Stimulated activated CD4-positive, alpha-beta T cell treated with anti-CD3 and anti-CD28 coated beads, Interleukin-15, amount 100 ng/mL, for 24 hours (primary cell): ENCODE measurements around the gene KIAA1217.
A peak's percentile ranks its signal among the peaks of the same experiment; 100 is the strongest.

Source experiments
- DNase-seq: peaks from one replicate; pipeline ENCODE4 v3.0.0-alpha.2; 2020

KIAA1217 gene

DNA sequence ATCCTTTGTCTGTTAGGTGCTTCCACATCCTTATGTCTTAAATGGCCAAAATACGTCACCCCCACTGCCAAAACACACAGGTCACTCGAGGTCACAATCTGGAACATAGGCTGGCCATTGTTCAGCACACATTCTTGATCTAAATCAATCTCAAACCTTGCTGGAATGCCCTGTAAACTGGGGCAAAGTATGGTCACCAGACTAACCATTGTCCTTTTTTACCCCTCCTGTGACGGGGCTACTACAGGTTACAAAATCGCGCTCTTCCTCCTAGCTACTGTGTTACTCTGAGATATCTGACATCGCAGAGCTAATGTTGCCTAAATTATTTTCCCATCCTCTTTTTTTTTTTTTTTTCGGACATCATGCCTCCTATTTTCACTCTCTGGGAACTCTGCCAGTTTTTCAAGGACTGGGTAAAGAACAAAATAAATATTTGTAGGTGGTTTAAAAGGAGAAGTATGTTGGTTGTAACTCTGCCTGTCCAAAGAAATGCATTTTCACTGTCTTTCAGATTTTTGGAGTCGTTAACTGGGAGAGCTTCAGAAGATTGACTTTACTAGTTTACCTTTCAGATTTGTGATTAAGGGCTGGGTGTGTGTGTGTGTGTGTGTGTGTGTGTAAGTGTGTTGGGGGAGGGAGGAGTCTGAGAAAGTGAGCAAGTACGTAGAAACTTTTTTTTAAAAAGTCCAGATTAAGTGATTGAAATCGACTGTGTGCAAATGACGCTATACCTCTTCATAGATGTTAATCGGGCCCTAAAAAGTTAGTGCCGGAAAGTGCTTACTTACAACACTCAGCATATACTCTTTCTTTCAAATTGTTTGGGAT is 942 bp upstream of the KIAA1217 start:
- DNase-seq, result no peak

DNA sequence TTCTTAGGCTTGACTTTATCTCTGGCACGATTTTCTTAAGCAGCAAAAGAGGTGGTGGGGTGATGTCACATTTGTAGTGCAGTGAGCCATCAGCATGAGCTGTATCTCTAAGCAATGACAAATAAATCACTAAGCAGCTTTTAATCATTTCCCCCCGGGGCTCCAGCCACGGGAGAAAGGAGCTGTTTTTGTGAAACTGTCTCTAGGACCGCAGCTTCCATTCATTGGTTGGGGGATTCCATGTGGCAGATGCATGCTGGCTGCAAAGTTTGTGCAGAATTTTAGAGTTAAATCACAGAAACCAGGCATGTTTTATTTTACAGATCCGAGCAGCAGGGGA is 464 bp downstream of the KIAA1217 start:
- peak; percentile 55 for DNase-seq

DNA sequence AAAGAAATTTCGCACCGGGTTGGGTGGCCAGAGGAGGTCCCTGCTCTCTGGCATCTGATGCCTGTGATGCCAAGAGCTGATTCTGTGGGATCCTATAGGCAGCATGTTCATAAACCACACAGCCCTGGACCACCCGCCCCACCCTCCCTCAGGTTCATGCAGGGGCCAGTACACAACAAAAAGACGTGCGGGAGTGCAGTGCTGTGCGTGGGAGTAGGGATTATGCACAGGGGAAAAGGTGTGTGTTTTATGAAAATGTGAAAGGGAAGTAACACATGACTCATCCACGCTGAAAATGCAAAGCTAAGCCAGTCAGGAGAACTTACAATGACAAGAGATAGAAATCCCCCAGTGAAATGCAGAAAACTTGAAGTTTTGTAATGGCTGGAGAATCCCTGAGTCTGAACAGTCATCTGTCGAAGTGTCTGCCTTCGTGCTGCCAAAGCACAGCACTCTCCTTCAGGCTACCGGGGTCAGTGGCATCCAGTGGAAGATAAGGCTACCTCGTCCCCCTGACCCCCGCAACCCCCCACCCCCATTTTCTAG is 1.1 kb downstream of the KIAA1217 start:
- DNase-seq, result peak; percentile 67

DNA sequence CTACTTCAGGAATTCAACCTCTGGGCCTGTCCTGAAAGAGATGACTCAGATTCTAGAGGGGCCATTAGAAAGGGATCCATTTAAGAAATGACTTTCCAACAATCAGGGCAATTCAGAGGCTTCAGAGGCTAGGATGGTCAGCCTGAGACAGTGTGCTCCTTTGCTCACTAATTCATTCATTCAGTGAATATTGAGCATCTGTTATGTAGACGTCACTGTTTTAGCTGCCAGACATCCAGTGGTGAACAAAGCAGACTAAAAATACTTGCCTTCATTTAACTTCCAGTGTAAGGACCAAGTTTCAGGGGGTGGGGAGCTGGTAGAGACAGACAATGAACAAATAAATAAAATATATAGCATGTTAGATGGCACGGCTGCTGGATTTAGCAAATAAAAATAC is 1.6 kb downstream of the KIAA1217 start:
- no peak for DNase-seq

DNA sequence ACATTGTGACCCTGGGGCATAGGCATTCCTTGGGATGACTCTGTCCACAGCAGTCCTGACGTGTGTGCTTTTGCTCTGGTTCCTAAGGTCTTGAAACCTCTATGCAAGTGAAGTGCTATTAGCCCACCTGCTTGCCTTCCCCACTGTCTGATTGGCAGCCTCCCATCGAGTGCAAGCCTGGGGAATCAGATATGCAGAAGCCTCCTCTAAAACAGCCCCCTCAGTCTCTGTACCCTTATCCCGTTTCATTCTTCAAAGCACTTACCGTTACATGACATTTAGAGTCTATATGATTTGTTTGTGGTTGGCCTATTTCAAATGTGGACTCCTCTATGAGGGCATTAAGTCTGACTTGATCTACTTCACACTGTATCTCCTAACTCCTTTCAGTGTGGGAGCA is 4.3 kb downstream of the KIAA1217 start:
- no peak for DNase-seq

DNA sequence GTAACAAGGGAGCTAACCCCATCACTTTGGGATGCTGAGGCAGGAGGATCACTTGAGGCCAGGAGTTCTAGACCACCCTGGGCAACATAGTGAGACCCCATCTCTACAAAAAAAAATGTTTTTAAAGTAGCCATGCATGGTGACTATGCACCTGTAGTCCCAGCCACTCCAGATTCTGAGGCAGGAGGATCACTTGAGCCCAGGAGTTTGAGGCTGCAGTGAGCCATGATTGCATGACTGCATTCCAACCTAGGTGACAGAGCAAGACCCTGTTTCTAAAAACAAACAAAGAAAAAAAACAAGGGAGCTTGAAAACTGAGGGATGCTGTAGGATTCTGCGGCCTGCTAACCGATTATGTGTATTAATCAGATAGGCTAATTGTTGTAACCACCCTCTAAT is 4.9 kb downstream of the KIAA1217 start:
- DNase-seq, result no peak

DNA sequence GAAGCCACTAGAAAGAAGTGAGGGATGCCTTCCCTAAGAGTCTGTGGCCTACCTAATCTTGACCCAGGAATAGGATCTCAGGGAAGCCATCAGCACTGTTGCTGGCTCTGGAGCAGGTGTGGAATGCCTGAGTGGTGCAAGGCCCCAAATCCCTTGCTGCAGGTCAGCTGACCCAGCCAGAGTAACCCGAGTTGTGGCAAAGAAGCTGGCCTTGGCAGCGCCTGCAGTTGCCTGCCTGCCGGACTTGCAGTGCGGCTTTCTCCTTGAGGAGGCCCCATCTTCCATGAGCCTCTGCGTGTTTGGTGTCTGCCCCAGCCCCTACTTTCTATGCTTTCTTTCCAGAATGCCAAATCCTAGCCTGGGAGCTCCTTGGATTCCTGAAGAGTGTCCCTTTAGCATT is 5.8 kb downstream of the KIAA1217 start:
- DNase-seq, result no peak

DNA sequence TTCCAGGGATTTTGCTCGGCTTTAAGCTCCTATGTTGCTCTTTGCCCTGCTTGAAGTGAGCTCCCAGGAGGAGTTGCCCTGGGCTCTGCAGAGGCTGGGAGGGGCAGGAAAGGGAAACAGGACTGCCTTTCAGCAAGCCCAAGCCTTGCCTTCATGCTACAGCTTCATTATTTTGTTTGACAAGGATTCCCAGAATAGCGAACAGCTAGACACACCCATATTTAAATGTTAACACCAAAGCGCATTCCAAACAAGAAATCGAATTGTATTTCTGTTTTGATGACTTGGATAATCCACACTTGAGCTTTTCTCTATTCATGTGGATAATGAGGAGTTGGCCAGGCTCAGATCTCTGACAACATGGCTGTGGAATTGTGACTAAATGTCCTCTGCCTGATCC is 6.3 kb downstream of the KIAA1217 start:
- DNase-seq, result no peak

DNA sequence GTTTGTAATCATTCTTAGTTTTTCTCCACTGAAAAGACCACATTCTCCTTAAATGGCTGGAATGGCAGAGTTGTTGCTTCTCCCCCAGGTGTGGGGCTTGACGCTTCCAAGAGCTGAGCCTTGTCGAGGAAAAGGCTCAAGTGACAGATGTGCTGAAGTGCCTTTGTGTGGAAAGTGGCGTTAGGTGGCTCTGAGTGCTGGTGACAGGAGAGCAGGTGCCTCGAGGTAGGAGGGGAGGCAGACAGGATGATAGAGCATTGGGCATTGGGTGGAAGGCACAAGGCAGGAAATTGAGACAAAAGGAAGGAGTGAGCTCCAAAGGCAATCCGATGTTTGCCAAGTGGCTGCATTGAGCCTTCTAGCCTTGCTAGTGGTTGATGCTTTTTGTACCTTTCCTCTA is 6.7 kb downstream of the KIAA1217 start:
- DNase-seq, result no peak

DNA sequence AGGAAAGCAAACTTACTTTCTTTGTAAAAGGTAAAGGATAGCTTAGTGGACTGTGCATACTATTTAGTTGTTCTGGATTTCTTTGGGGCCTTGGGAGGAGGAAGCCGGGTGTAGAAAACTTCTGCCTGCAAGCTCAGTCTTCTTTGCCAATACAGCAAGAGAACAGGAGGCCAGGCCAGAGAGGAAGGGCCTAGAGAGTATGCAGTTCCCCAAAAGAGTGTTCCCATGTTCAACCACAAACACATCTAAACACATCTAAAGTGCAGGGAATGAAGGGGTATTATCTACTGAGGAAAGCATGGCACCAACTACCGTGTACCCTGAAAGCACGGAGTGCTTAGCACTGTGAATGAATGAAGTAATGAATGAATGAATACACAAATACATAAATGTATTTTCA is 11.0 kb downstream of the KIAA1217 start:
- DNase-seq, result no peak

DNA sequence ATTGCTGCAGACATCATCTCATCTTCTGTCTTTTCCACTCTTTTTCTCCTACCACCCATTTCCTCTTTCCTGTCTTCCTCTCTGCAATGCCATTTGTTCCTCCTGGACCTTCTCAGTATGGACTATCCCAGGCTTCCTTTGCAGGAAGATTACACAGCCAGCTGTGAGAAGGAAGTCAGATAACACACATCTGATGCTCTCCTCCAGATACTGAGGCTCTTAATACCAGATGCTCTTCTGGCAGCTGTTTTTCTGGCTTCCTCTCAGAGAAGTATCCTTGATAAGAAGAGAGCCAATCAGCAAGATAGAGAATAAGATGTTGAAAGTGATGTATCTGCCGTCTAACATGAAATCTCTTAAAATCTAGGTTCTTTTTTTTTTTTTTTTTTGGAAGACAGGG is 14.4 kb downstream of the KIAA1217 start:
- no peak for DNase-seq

DNA sequence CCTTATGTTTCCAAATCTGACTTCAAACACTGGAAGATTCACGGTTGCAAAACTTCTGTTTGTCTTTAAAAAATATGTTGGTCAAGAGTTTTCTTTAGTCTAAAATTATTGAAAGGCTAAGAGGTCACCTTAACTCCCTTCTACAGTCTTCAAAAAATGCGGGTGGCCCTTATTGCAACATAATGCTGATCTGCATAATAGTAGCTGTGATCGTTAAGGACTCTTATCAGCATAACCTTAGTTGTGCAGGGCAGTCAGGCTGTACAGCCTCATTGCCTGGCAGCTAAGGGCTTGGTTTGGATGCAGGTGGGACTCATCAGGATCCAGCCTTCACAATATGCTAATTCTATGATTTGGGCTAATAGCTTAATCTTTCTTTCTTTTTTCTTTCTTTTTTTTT is 15.0 kb downstream of the KIAA1217 start:
- no peak for DNase-seq

DNA sequence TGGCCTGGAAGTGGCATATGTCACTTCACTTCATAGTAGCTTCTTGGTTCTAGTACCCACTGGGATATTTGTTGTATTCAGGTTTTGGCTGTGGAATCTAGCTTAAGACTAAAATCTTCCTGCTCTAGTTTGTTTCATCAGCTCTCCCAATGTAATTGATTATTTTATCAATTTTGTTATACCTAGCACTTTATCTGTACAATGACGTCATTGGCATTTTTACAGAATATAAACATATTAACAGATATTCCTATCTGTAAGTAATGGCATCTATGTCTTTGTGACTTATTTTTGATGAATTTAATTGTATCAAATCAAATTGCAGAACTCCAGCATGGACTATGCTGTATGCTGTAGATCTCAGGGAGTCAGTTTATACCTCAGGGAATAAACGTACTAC is 19.7 kb downstream of the KIAA1217 start:
- DNase-seq, result no peak

DNA sequence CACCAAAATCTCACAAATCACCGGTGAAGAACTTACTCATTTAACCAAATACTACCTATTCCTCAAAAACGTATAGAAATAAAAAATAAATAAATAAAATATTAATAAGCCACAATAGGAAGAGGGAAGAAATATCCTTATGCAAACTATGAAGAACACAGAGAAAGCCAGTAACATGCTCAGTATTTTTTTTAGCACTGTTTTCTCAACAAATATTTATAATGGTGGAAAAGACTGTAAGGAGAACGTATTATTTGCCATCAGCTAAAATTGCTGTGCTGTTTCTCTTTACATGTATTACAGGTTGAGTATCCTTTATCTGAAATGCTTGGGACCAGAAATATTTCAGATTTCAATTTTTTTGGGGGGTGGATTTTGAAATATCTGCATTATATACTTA is 21.0 kb downstream of the KIAA1217 start:
- DNase-seq, result no peak

DNA sequence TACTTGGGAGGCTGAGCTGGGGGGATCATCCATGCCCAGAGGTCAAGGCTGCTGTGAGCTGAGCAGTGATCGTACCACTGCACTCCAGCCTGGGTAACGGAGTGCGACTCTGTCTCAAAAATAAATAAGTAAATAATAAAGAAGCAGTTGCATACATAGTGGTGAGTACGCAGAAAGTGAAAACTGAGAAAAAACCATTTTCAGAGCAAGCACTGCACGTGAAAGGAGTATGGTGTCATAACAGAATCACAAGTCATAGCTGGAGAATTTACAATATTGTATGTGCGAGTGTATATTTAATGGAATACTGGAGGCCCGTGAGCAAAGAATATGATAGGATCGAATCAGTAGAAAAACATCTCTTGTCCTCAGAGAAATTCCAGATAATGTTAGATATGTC is 22.3 kb downstream of the KIAA1217 start:
- DNase-seq, result no peak

DNA sequence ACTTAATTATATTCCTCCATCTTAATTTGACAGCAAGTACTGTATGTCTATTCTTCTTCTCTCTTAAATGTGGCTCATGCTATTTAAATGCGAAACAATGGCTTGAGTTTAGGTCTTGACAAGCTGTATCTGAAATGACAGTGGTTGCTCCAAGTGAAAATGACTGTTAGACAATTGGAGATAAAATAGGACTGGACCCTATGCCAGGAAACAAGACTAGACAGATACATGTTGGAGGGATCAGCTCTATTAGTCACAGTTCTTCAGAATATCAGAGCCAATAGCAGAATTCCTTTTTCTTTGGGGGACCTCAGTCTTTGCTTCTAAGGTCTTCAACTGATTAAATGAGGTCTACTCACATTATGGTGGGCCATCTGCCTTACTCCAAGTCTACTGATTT is 25.8 kb downstream of the KIAA1217 start:
- DNase-seq, result no peak

DNA sequence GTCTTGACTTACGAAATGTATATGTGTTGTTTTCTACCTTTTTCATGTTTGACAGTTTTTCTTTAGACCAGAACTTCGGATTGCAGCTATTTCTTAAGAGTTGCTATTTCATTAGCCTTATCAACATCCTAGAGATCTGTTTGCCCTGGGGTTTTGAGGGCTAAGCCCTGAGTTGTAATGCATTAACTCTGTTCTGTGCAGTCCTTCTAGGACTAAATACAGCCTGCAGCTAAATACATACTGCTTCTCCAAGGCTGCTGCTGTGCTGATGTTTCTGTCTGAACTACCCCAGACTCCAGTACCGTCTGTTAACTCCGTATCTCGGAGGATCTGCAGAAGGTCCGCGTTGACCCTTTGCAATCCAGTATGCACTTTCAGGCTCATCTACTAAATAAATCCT is 26.5 kb downstream of the KIAA1217 start:
- DNase-seq, result no peak

DNA sequence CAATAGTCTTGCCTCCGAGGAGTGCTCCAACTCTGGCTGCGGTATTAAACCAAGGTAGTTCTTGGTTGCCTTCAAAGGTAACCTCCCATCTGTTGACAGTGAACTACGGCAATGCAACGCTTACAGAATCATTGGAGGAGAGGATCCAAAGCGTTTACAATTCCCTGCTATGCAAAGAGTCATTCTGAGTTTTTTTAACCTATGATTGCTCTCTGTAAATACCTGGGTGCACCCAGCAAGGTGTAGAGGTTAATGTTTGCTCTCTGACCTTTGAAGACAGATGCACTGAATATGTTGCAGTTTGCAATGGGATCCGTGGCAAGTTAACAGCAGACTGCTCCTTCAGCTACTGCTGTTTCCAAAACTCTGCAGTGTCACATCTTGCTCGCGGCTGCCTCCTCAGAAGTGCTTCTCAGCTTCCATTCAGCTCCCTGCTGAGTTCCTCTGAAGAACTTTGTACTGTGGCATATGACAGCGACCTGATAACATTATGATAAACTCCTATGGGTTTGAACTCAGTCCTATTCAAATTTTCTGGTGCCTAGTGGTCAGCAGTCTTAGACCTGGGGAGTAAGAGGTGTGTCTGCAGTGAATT is 29.0 kb downstream of the KIAA1217 start:
- no peak for DNase-seq

DNA sequence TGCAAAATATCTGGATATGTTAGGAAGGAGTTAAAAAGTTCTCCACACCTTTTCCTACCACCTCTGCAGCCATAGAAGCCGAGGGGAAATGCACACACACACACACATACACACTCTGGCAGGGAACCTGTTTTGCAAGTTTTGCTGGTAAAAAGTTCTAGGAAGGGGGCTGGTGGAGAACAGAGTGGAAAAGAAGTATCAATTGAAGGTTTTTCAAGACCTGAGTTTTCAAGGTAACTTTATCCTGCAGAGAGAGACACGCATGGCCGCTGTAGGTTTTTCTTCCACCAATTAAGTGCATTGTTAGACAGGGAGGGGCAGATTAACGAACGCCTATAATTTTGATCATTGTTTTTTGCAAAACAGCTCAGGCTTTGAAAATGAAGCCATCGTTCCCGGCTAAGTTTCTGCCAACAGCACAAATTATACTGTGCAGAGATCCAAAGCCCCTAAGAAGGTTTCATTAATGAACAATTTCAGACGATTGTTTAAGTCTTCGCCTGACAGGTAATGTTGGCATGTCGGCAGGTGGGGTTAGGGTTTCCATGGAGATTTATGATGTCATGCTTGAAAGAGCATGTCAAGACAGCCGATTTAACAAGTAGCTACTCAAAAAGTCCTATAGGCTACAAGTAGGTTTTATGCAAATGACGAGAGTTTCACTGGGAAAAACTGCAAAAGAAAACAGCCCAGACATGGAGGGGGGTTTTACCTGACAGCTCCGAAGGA is 29.7 kb downstream of the KIAA1217 start:
- DNase-seq, result no peak

DNA sequence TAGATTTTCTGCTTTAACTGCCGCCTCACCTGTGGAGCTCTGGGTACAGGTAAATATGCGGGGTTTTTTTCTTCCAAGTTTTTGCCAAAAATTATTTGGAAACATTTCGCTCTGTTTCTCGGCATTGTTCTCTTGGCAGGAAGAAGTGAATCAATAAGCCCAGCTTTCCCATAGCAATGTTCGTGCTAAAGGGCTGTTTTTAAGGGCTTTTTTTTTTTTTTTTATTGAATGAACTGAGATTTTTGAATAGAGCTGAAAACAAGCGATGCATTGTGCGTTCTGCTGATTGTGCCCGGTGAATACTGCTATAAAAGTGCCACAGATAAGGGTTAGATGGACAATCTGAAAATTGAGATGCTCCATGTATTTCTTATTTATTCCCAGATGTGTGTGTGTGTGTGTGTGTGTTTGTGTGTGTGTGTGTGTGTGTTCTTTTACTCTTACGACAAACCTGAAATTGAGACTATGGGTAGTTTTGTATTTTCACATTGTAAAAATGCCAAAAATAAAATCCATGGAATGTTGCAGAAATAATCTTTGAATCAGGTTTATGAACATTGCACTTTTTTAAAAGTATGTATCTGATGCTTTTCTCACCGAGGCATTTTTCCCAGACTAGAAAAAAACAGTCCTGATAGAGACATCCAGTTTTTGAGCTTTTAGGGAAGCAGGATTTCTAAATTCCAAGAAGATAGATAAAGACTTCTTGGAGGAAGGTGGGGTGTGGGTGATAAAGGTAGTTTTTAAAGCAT is 30.5 kb downstream of the KIAA1217 start:
- no peak for DNase-seq

DNA sequence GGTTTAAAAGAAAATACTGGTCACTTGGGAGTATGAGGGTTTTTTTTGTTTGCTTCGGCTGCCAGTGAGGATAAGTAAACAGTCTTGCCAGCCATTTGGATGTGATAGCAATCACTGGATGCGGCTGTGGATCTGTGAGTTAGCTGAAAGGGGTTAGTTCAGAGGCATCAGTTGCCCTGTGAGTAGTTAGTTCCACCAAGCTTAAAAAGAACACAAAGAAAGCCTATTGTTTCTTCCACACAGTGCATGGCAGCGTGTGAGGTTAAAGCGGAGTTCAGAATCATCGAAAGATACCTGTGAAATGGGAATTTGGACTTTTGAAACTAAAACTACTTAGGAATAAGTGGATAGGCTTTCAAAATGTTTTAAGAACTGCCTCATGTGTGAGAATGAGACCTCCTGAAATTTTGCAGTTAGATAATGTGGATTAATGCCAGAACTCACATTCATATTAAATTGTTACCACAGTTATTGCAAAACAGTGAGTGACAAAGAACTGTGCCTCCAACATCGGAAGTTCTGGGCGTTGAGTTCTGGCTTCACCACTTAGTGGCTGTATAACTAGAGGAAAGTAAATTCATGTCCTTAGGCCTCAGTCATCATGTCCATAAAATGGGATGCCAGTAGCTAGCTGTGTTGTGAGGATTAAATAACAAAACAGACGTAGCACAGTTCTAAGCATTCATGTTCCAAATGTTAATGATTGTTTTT is 31.3 kb downstream of the KIAA1217 start:
- DNase-seq, result no peak

DNA sequence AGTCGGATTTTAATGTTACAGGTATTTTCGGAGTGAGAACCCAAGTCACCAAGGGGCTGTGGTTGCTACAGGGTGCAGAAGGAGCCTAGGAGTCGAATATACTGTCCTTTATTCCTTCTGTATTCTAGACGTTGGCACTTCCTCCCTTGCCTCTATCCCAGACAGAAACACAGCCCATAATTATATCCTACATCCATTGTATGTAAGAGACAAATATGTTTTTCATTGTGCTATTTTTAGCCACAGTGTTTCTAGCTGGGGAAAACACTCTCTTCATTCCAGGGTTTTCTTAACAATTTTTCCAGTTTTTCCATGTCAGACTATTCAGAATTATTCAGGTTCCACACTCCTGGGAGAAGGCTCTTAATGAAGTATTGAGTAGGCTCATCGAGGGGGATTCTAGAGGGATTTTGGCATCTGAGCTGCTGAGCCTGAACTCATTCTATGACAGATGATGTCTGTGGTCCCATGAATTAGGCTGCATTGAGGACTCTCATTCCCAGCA is 32.6 kb downstream of the KIAA1217 start:
- DNase-seq, result no peak
